Cardiac fibroblast (primary cell): Measurements from ENCODE around the gene IL4R.
A peak's percentile ranks its signal among the peaks of the same experiment; 100 is the strongest.
"Not testable (repeated sequence)": the region's sequence is repeated elsewhere in the genome, so short reads cannot be mapped to it uniquely, and the experiment has no call there.

Experiments
- DNase-seq, 2 donors: peaks; one replicate each; pipeline versions ENCODE4 v3.0.0 to v3.0.0-alpha.2; 2010; ENCODE audit warnings: low read depth in 2 of 2
- H3K4me3 ChIP-seq, 2 donors: replicated peaks in 1 of 2; 1 replicate in 1 of 2; 2 replicates in 1 of 2; pipeline ENCODE4 v1.5.1; 2011; ENCODE audit warnings: low read depth in 2 of 2, low read length in 2 of 2, mild to moderate bottlenecking in 2 of 2, moderate library complexity in 1 of 2
- CTCF ChIP-seq: IDR thresholded peaks from one replicate; pipeline ENCODE4 v1.5.1; 2011; ENCODE audit warnings: low read depth, mild to moderate bottlenecking, low read length, inconsistent platforms

Gene IL4R

GRCh38 chr16:27394516-27394915 is 80.7 kb downstream of the IL4R start:
- H3K4me3 ChIP-seq: no peak overlapping the region
- TF ChIP-seq CTCF: no peak
- no peak for DNase-seq

GRCh38 chr16:27398341-27398893 is 84.6 kb downstream of the IL4R start:
- not testable (repeated sequence) for DNase-seq, H3K4me3 ChIP-seq

GRCh38 chr16:27398894-27399853 is 85.4 kb downstream of the IL4R start:
- no peak for DNase-seq
- no peak overlapping the region for H3K4me3 ChIP-seq
- TF ChIP-seq CTCF: no peak

- TF ChIP-seq CTCF: no peak
- no peak for DNase-seq
- H3K4me3 ChIP-seq: no peak overlapping the region
Observed at GRCh38 chr16:27399969-27400368, 86.2 kb downstream of the IL4R start.

- no peak overlapping the region for H3K4me3 ChIP-seq
- DNase-seq: peak; percentile 32 to 59
- no peak for TF ChIP-seq CTCF
Observed at GRCh38 chr16:27400751-27401620, 87.2 kb downstream of the IL4R start.

GRCh38 chr16:27401768-27402568 is 88.2 kb downstream of the IL4R start, which contains the start of gene IL21R:
Gene IL21R (plus strand): TSS chr16:27402174. CDS start chr16:27430072, 27,898 bp downstream.
- no peak within 1 kb of the TSS for H3K4me3 ChIP-seq
- TF ChIP-seq CTCF: no peak
- DNase-seq: peak; percentile 41 to 48
